ENCODE results near the gene UBASH3B. TPM values are rescaled to one million over a fixed set of nuclear protein-coding genes. Genes with fewer than 3 reads are reported as not detected.

Gene UBASH3B
- total and polyA plus RNA-seq, 9 donors, result 0.31 to 5.9 (median 1.8) TPM

- H3K4me3 ChIP-seq, result no peak overlapping the region
- no peak for TF ChIP-seq CTCF (IDR thresholded peaks at IDR 0.05)
- TF ChIP-seq EP300 (IDR thresholded peaks at IDR 0.05), result no peak
- no peak for TF ChIP-seq POLR2A (IDR thresholded peaks at IDR 0.05)
- H3K36me3 ChIP-seq, result no peaks in the 10 kb centered on the region
- intact Hi-C loops (cut with DNase I), result no loop called here
- no peaks in the 10 kb centered on the region for H3K9me3 ChIP-seq
- DNase-seq, result no peak
- no peaks in the 10 kb centered on the region for H3K27me3 ChIP-seq
- no peak overlapping the region for H3K27ac ChIP-seq
- WGBS, 3 donors, result 84 to 85% (median 84%) methylated on average over 3 of the region's 3 CpGs
- no peaks in the 10 kb centered on the region for H3K4me1 ChIP-seq (ENCODE audit: insufficient read depth)
Observed at GRCh38 chr11:122649116-122649515, 6.4 kb upstream of the UBASH3B start.

GRCh38 chr11:122650619-122651018 is 4.9 kb upstream of the UBASH3B start:
- Histone ChIP-seq H3K9me3 (no peaks in the 10 kb centered on the region), H3K27ac (no peak overlapping the region), H3K4me1 (ENCODE audit: insufficient read depth) (peaks cover 1% of the 10 kb centered on the region), H3K4me3 (no peak overlapping the region), H3K27me3 (no peaks in the 10 kb centered on the region), H3K36me3 (no peaks in the 10 kb centered on the region)
- TF ChIP-seq CTCF (IDR thresholded peaks at IDR 0.05) (no peak), EP300 (IDR thresholded peaks at IDR 0.05) (no peak), POLR2A (IDR thresholded peaks at IDR 0.05) (no peak)
- WGBS, 3 donors, result 18 to 44% (median 38%) methylated on average over 1 of the region's 1 CpG
- DNase-seq, result no peak
- intact Hi-C loops (cut with DNase I), result loop anchor here in 3 of 4 donors (10.0 kb wide), 1 partner anchor 124 kb away; no protein-coding TSS in a partner anchor

- TF ChIP-seq CTCF (IDR thresholded peaks at IDR 0.05), result no peak
- no peak for TF ChIP-seq EP300 (IDR thresholded peaks at IDR 0.05)
- TF ChIP-seq POLR2A (IDR thresholded peaks at IDR 0.05), result no peak
- Histone ChIP-seq H3K27ac (no peak overlapping the region), H3K4me3 (no peak overlapping the region), H3K4me1 (ENCODE audit: insufficient read depth) (peaks cover 4% of the 10 kb centered on the region), H3K27me3 (no peaks in the 10 kb centered on the region), H3K36me3 (no peaks in the 10 kb centered on the region), H3K9me3 (no peaks in the 10 kb centered on the region)
- intact Hi-C loops (cut with DNase I), result loop anchor here in 3 of 4 donors (10.0 kb wide), 1 partner anchor 122 kb away; no protein-coding TSS in a partner anchor
- no peak for DNase-seq
- WGBS, 3 donors, result 49 to 58% (median 51%) methylated on average over 2 of the region's 2 CpGs
Observed at GRCh38 chr11:122652495-122652894, 3.0 kb upstream of the UBASH3B start.

GRCh38 chr11:122653916-122654585 is 1.5 kb upstream of the UBASH3B start:
- DNase-seq, result no peak
- H3K27me3 ChIP-seq, result no peaks in the 10 kb centered on the region
- H3K27ac ChIP-seq, result no peak overlapping the region
- H3K9me3 ChIP-seq, result no peaks in the 10 kb centered on the region
- WGBS, 3 donors, result 59 to 63% (median 62%) methylated on average over 7 of the region's 7 CpGs
- intact Hi-C loops (cut with DNase I), result loop anchor here in 3 of 4 donors (10.0 kb wide), 1 partner anchor 121 kb away; no protein-coding TSS in a partner anchor
- H3K4me3 ChIP-seq, result no peak overlapping the region
- TF ChIP-seq POLR2A (IDR thresholded peaks at IDR 0.05), result no peak
- no peak for TF ChIP-seq CTCF (IDR thresholded peaks at IDR 0.05)
- TF ChIP-seq EP300 (IDR thresholded peaks at IDR 0.05), result no peak
- peaks cover 4% of the 10 kb centered on the region for H3K4me1 ChIP-seq (ENCODE audit: insufficient read depth)
- no peaks in the 10 kb centered on the region for H3K36me3 ChIP-seq
